ENCODE measurements around the gene NETO1. TPM values are rescaled to one million over a fixed set of nuclear protein-coding genes. Genes with fewer than 3 reads are reported as not detected.

NETO1 gene
- polyA plus RNA-seq, 1 of the 3 experiments (the other 2 are of a cell fraction): not detected

DNA sequence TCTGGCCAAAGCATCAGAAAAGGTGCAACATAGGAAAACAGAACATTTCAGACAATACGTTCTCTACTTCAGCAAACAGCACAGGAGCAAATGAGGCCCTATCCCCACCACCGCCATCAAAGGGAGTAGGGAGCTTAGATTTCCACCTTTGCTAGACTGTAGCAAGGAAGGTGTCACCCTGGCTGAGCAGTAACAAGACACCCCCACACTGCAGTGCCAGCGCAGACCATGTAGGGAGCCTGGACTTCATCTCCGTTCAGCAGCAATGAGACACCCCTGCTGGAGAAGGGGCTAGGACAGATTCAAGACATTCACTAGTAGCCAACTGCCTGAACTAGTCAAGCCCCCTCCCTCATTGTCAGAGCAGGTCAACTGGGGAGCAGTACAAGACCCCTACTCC, 163.6 kb downstream of the NETO1 start:
- H4K20me1 ChIP-seq (ENCODE audit: insufficient read depth): no peaks in the 10 kb centered on the region
- no peaks in the 10 kb centered on the region for H3K9me2 ChIP-seq
- H3F3A ChIP-seq (replicated peaks; ENCODE audit: insufficient read depth): no peaks in the 10 kb centered on the region
- H3K9ac ChIP-seq: no peak overlapping the region
- H3K4me1 ChIP-seq (ENCODE audit: control insufficient read depth in 1 of 2, insufficient read depth in 2 of 2, low read depth in 1 of 2, low read length in 1 of 2): no peaks in the 10 kb centered on the region
- no peak overlapping the region for H2AFZ ChIP-seq (ENCODE audit: low read depth)
- H3K9me3 ChIP-seq: no peaks in the 10 kb centered on the region
- no peaks in the 10 kb centered on the region for H3K79me2 ChIP-seq (ENCODE audit: insufficient read depth)
- WGBS (ENCODE audit: low lambda C conversion rate): 0% methylated on average over 3 of the region's 4 CpGs
- DNase-seq: no peak
- TF ChIP-seq, protein P1, sequence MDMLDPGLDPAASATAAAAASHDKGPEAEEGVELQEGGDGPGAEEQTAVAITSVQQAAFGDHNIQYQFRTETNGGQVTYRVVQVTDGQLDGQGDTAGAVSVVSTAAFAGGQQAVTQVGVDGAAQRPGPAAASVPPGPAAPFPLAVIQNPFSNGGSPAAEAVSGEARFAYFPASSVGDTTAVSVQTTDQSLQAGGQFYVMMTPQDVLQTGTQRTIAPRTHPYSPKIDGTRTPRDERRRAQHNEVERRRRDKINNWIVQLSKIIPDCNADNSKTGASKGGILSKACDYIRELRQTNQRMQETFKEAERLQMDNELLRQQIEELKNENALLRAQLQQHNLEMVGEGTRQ (IDR thresholded peaks at IDR 0.05; ENCODE audit: borderline replicate concordance, low read depth, low read length): no peak
- TF ChIP-seq NFIC (IDR thresholded peaks at IDR 0.05; ENCODE audit: borderline replicate concordance) (no peak), GABPA (IDR thresholded peaks at IDR 0.05; ENCODE audit: low read depth) (no peak), JUND (IDR thresholded peaks at IDR 0.05) (no peak), YY1 (IDR thresholded peaks at IDR 0.05; ENCODE audit: low read depth) (no peak), FOSL2 (IDR thresholded peaks at IDR 0.05; ENCODE audit: borderline replicate concordance, low read depth) (no peak), FOXJ3 (CRISPR knock-in tag; IDR thresholded peaks at IDR 0.05) (no peak), SIN3A (IDR thresholded peaks at IDR 0.05; ENCODE audit: borderline replicate concordance, low read depth, low read length) (no peak), RFX5 (IDR thresholded peaks at IDR 0.05; ENCODE audit: low read length) (no peak)
- TF ChIP-seq, protein P2, sequence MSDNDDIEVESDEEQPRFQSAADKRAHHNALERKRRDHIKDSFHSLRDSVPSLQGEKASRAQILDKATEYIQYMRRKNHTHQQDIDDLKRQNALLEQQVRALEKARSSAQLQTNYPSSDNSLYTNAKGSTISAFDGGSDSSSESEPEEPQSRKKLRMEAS (IDR thresholded peaks at IDR 0.05; ENCODE audit: low read depth): no peak
- TF ChIP-seq, protein P3, sequence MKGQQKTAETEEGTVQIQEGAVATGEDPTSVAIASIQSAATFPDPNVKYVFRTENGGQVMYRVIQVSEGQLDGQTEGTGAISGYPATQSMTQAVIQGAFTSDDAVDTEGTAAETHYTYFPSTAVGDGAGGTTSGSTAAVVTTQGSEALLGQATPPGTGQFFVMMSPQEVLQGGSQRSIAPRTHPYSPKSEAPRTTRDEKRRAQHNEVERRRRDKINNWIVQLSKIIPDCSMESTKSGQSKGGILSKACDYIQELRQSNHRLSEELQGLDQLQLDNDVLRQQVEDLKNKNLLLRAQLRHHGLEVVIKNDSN (IDR thresholded peaks at IDR 0.05; ENCODE audit: borderline replicate concordance, low read depth): no peak
- POLR2A ChIA-PET: no interaction called here
- no peak overlapping the region for H3K4me3 ChIP-seq (ENCODE audit: low read depth in 2 of 2, low read length in 1 of 2)
- no peak overlapping the region for H3K4me2 ChIP-seq
- H3K36me3 ChIP-seq (replicated peaks in 1 of 2; ENCODE audit: control insufficient read depth in 1 of 2, insufficient read depth in 2 of 2, low read length in 1 of 2): no peaks in the 10 kb centered on the region
- CTCF ChIA-PET: no interaction called here
- H3K27me3 ChIP-seq (ENCODE audit: insufficient read depth): no peaks in the 10 kb centered on the region
- no peak overlapping the region for H3K27ac ChIP-seq (ENCODE audit: low read depth in 2 of 2, low read length in 1 of 2)

DNA sequence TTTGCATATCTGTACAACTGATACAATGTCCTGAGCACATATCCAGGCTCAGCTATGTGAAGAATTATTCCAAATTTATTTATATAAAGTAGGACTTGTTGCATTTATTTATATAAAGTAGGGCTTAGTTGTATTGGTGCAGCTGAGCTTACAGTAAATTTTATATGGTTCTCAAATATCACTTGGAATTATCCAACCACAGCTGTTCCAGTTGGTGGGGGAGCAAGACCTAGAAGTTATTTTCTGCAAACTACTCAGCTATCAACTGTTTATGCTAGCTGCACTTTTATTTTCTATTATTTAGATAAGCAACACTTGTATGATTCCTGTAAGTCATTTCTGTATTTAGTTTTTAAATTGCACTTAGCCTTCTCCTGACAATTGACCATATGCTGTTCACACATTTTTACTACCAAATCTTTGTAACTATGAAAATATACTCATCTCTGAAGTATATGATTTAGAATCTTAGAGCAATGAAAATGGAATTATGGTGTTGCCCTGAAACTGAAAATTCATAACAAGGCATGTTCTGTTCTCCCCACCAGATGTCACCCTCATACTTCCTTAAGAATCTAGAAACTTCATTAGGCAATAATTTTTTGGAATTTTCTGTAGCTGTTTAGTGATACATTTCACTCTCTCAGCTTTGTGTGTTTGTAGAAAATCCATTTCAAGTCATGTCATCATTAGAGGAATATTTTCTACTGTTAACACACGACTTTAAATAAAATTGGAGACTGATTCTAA, 166.7 kb downstream of the NETO1 start:
- Histone ChIP-seq H3K4me1 (ENCODE audit: control insufficient read depth in 1 of 2, insufficient read depth in 2 of 2, low read depth in 1 of 2, low read length in 1 of 2) (no peaks in the 10 kb centered on the region), H3K79me2 (ENCODE audit: insufficient read depth) (no peaks in the 10 kb centered on the region), H3K36me3 (replicated peaks in 1 of 2; ENCODE audit: control insufficient read depth in 1 of 2, insufficient read depth in 2 of 2, low read length in 1 of 2) (no peaks in the 10 kb centered on the region), H3K27me3 (ENCODE audit: insufficient read depth) (no peaks in the 10 kb centered on the region), H3K4me3 (ENCODE audit: low read depth in 2 of 2, low read length in 1 of 2) (no peak overlapping the region; a peak in 1 of 4 replicates), H3K9ac (no peak overlapping the region), H3K4me2 (no peak overlapping the region), H4K20me1 (ENCODE audit: insufficient read depth) (no peaks in the 10 kb centered on the region), H3F3A (replicated peaks; ENCODE audit: insufficient read depth) (no peaks in the 10 kb centered on the region), H3K27ac (ENCODE audit: low read depth in 2 of 2, low read length in 1 of 2) (no peak overlapping the region), H3K9me2 (no peaks in the 10 kb centered on the region), H2AFZ (ENCODE audit: low read depth) (0 out of 2 replicates have a peak overlapping the region, but pooled peaks have one; percentile 13), H3K9me3 (no peaks in the 10 kb centered on the region)
- POLR2A ChIA-PET: no interaction called here
- DNase-seq: peak; percentile 20
- TF ChIP-seq RAD21 (IDR thresholded peaks at IDR 0.05; ENCODE audit: low read length) (peak; percentile 64), MXI1 (IDR thresholded peaks at IDR 0.05; ENCODE audit: low read depth, low read length) (no peak), ELF1 (IDR thresholded peaks at IDR 0.05) (no peak)
- TF ChIP-seq, protein P4, sequence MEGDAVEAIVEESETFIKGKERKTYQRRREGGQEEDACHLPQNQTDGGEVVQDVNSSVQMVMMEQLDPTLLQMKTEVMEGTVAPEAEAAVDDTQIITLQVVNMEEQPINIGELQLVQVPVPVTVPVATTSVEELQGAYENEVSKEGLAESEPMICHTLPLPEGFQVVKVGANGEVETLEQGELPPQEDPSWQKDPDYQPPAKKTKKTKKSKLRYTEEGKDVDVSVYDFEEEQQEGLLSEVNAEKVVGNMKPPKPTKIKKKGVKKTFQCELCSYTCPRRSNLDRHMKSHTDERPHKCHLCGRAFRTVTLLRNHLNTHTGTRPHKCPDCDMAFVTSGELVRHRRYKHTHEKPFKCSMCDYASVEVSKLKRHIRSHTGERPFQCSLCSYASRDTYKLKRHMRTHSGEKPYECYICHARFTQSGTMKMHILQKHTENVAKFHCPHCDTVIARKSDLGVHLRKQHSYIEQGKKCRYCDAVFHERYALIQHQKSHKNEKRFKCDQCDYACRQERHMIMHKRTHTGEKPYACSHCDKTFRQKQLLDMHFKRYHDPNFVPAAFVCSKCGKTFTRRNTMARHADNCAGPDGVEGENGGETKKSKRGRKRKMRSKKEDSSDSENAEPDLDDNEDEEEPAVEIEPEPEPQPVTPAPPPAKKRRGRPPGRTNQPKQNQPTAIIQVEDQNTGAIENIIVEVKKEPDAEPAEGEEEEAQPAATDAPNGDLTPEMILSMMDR (IDR thresholded peaks at IDR 0.05): peak; percentile 61
- CTCF ChIA-PET: interaction anchor here (0.6 to 2.1 kb wide), 14 partner anchors 8 to 1143 kb away, joined by 3 to 7 read pairs (median 3); no protein-coding TSS in a partner anchor
- 0% methylated on average over 1 of the region's 1 CpG for WGBS (ENCODE audit: low lambda C conversion rate)
